Smooth muscle cell of the coronary artery (primary cell): Measurements from ENCODE around the gene APOBEC3H. TPM values are rescaled to one million over a fixed set of nuclear protein-coding genes. Genes with fewer than 3 reads are reported as not detected.

Experiments
- total RNA-seq: library from RNA; depleted of rRNA; stranded (reverse); fragments of >200 nt; gene quantifications from 2 replicates; pipeline ENCODE4 v1.2.3, GENCODE V29; 2014; ENCODE audit warnings: low replicate concordance

APOBEC3H gene
- total RNA-seq: 0.70 TPM in 1 of 2 replicates, not detected in the other

DNA sequence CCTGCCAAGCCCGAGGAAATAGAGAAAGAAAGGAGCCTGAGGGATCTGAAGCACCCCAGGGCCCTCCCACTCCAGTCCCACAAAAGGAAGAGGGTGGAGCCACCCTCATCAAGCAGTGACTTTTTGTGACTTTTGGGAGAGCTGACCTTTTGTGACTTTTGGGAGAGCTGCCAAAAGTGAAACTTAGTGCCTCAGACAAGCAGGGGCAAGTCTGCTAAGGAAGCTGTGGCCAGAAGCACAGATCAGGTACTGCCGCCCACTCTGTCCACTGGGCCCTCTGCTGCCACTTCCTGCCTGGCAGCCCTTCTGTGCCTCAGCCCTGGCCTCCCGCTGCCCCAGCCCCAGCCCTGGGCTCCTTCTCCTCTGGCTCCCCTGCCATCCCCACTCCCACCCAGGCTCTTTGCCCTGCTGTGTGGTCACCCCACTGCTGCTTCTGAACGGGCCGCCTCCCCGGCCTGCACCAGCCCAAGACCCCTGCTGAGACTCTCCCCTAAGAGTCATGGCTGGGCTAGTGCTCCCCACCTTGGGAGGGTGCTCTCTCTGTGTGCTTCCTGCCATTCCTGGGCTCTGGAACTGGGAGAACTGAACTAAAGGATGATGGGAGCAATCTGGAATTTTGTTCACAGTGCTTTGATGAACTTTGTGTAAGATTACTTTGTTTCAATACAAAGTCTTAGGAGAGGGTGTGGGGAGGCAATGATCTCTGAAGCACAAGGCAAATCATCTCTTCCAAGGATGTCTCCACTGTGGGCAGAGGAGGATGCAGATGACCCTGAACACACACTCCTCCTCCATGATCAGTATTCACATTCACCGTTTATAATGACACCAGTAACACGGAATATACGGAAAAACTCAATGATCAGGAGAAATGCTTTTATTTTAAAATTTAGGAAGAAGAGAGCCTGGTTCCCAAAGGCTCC lies at the start of gene APOBEC3H:
APOBEC3H (plus strand) TSS at position 147 of the 923 bp plus-strand sequence. CDS start 3,035 bp downstream, outside the sequence.

DNA sequence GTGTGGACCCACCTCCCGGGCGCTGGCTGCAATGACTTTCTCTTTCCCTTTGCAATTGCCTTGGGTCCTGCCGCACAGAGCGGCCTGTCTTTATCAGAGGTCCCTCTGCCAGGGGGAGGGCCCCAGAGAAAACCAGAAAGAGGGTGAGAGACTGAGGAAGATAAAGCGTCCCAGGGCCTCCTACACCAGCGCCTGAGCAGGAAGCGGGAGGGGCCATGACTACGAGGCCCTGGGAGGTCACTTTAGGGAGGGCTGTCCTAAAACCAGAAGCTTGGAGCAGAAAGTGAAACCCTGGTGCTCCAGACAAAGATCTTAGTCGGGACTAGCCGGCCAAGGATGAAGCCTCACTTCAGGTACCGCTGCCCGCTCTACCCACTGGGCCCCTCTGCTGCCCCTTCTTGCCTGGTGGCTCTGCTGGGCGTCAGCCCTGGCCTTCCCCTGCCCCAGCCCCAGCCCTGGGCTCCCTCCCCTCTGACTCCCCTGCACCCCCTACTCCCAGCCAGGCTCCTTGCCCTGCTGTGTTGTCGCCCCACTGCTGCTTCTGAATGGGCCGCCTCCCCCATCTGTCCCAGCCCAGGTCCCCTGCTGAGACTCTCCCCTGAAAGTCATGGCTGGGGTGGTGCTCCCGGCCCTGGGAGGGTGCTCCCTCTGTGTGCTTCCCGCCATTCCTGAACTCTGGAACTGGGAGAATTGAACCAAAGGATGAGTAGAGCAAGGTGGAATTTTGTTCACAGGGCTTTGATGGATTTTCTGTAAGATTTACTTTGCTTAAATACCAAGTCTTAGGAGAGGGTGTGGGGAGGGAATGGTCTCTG lies 19.8 kb upstream of the APOBEC3H start, which contains the start of gene APOBEC3G:
APOBEC3G (plus strand) TSS at position 250 of the 815 bp plus-strand sequence; CDS start at position 337, 87 bp downstream.

DNA sequence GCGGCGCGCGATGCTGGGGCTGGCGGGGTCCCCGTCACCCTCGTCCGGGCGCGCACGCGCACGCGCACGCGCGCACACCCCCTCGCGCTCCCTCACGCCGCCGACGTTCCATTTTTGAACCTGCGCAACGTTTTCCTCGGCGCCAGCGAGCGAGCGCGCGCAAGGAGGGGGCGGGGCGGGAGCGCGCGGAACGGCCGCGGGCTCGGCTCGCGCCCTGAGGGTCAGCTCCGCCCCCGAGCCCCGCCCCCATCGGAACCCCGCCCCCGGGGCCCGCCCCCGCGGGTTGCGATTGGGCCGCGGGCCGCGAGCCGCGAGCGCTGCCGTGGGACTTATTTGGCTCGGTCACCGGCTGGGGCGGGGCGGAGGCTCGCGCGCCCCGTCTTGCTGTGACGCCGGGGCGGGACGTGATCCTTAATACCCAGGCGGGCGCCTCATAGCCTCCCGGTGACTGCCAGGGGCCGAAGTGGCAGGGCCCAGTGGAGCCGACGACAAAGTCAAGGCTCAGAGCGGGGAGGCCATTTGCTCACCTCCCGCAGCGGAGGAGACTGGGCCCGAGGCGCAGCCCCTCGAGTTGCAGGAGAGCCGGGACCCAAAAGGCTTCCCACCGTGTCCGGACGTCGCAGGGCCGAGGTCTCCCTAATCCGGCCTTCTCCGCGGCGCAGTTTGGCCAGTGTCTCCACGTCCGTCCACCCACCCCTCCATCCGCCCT lies 55.6 kb downstream of the APOBEC3H start, which contains the start of gene CBX7:
CBX7 (minus strand) TSS at position 170 of the 709 bp plus-strand sequence. CDS start 236 bp downstream, outside the sequence.

Other genes with a start within 250 kb of the APOBEC3H start
- gene CBX6, start 225.0 kb upstream of the APOBEC3H start, total RNA-seq: 22.2 and 24.6 TPM in 2 replicates
- not detected in 2 replicates for gene APOBEC3A, start 139.6 kb upstream of the APOBEC3H start, total RNA-seq
- gene APOBEC3B, start 114.9 kb upstream of the APOBEC3H start, total RNA-seq: 0.82 and 1.6 TPM in 2 replicates
- 5.4 and 6.0 TPM in 2 replicates for gene APOBEC3C, start 83.0 kb upstream of the APOBEC3H start, total RNA-seq
- 0.60 and 4.8 TPM in 2 replicates for gene APOBEC3D, start 76.1 kb upstream of the APOBEC3H start, total RNA-seq
- 5.3 and 8.1 TPM in 2 replicates for gene APOBEC3F, start 56.4 kb upstream of the APOBEC3H start, total RNA-seq
- gene APOBEC3G, start 20.0 kb upstream of the APOBEC3H start, total RNA-seq: 8.6 and 9.1 TPM in 2 replicates
- gene CBX7, start 55.4 kb downstream of the APOBEC3H start, total RNA-seq: 1.6 and 9.8 TPM in 2 replicates
- gene PDGFB, start 147.7 kb downstream of the APOBEC3H start, total RNA-seq: 0.70 and 13.7 TPM in 2 replicates
- gene RPL3, start 222.4 kb downstream of the APOBEC3H start, total RNA-seq: 3,988 and 6,455 TPM in 2 replicates